Lung (tissue), 12 donors: ENCODE measurements around the gene CDYL. TPM values are rescaled to one million over a fixed set of nuclear protein-coding genes. Genes with fewer than 3 reads are reported as not detected.

Experiments
- ATAC-seq: fragments of 200-7000 bp; cut with Tn5 transposase; one replicate; pipeline ENCODE4 v1.9.1; 2020; ENCODE audit warnings: moderate number of reproducible peaks; ENCODE audit not compliant: insufficient read depth, low FRiP score
- DNase-seq, 3 donors: peaks; one replicate each; pipeline ENCODE4 v3.0.0-alpha.2; 2013 to 2017
- H3K27ac ChIP-seq, 2 donors: one replicate each; pipeline ENCODE4 v1.5.1; 2013; ENCODE audit warnings: mild to moderate bottlenecking in 2 of 2, moderate library complexity in 2 of 2, control low read depth in 1 of 2, inconsistent platforms in 1 of 2, low read depth in 1 of 2, low read length in 1 of 2
- H3K27me3 ChIP-seq, 3 donors: one replicate each; pipeline ENCODE4 v1.5.1; 2013; ENCODE audit warnings: low read length in 2 of 3; ENCODE audit not compliant: control insufficient read depth in 3 of 3, insufficient read depth in 3 of 3
- H3K36me3 ChIP-seq, 4 donors: one replicate each; pipeline ENCODE4 v1.5.1; 2013; ENCODE audit warnings: low read length in 4 of 4, mild to moderate bottlenecking in 1 of 4, moderate library complexity in 1 of 4; ENCODE audit not compliant: control insufficient read depth in 4 of 4, insufficient read depth in 4 of 4
- H3K4me1 ChIP-seq, 5 donors: one replicate each; pipeline ENCODE4 v1.5.1; 2013; ENCODE audit warnings: low read length in 5 of 5, mild to moderate bottlenecking in 2 of 5, moderate library complexity in 1 of 5; ENCODE audit not compliant: control insufficient read depth in 5 of 5, insufficient read depth in 5 of 5
- H3K4me3 ChIP-seq: one replicate; pipeline ENCODE4 v1.5.1; 2013; ENCODE audit warnings: mild to moderate bottlenecking, control low read depth, moderate library complexity
- H3K9ac ChIP-seq, 2 donors: one replicate each; pipeline ENCODE4 v1.5.1; 2013; ENCODE audit warnings: low read length in 2 of 2, control low read depth in 1 of 2; ENCODE audit not compliant: insufficient read depth in 1 of 2
- H3K9me3 ChIP-seq, 4 donors: one replicate each; pipeline ENCODE4 v1.5.1; 2013; ENCODE audit warnings: low read length in 3 of 4, mild to moderate bottlenecking in 1 of 4, moderate library complexity in 1 of 4; ENCODE audit not compliant: control insufficient read depth in 4 of 4, insufficient read depth in 3 of 4
- CTCF ChIP-seq: IDR thresholded peaks from 2 replicates; pipeline ENCODE4 v1.5.1; 2012; ENCODE audit warnings: mild to moderate bottlenecking; ENCODE audit errors: control extremely low read depth, extremely low read depth
- WGBS, 2 donors: extraction: QIAGEN DNeasy Blood & Tissue Kit; methylation state at CpG; one replicate each; pipeline ENCODE4 v1.1.7; 2013; 5-methylcytosine and 5-hydroxymethylcytosine counted together
- polyA plus RNA-seq, 2 donors: library from polyadenylated mRNA; stranded (reverse); fragments of 200-250 nt; gene quantifications; one replicate each; pipeline ENCODE4 v1.2.1, GENCODE V29; 2013
- total RNA-seq, 2 donors: library from RNA; depleted of rRNA in 1 of 2; stranded (reverse); fragments of >200 nt in 1 of 2; gene quantifications; one replicate each; pipeline ENCODE4 v1.2.1, GENCODE V29; 2014 to 2021
- donor health status: control.
- donor health status: control.
- donor health status: Bipolar disorder and iron deficiency.
- donor health status: healthy.
- donor health status: DM: yes; HTN: yes; CAD: no.

The CDYL gene
- total and polyA plus RNA-seq, 4 donors: 5.8 to 51.6 (median 20.9) TPM

GRCh38 chr6:4731996-4732395, 44.2 kb upstream of the CDYL start:
- Histone ChIP-seq H3K9me3 (no peaks in the 10 kb centered on the region), H3K27me3 (no peaks in the 10 kb centered on the region), H3K36me3 (no peaks in the 10 kb centered on the region), H3K4me1 (peaks cover 0 to 3% (median 0%) of the 10 kb centered on the region in 5 donors), H3K9ac (no peak overlapping the region), H3K4me3 (no peak overlapping the region), H3K27ac (no peak overlapping the region)
- ATAC-seq (no peak), DNase-seq (no peak)
- TF ChIP-seq CTCF: no peak
- 93 to 95% methylated on average over 3 of the region's 3 CpGs for WGBS, 2 donors

GRCh38 chr6:4732691-4733315, 43.4 kb upstream of the CDYL start:
- no peak overlapping the region for H3K9ac ChIP-seq

GRCh38 chr6:4736371-4736873, 39.8 kb upstream of the CDYL start:
- no peak for TF ChIP-seq CTCF
- WGBS, 2 donors: 72 to 83% methylated on average over 1 of the region's 1 CpG
- no peak overlapping the region for H3K27ac ChIP-seq
- peaks cover 0 to 3% (median 0%) of the 10 kb centered on the region in 5 donors for H3K4me1 ChIP-seq
- DNase-seq (peak in 1 of 3 donors; percentile 27), ATAC-seq (no peak)
- H3K36me3 ChIP-seq: no peaks in the 10 kb centered on the region
- no peaks in the 10 kb centered on the region for H3K27me3 ChIP-seq
- H3K9me3 ChIP-seq: no peaks in the 10 kb centered on the region
- H3K4me3 ChIP-seq: no peak overlapping the region
- no peak overlapping the region for H3K9ac ChIP-seq

More at GRCh38 chr6:4732691-4733315, 43.4 kb upstream of the CDYL start:
- no peak overlapping the region for H3K4me3 ChIP-seq
- no peaks in the 10 kb centered on the region for H3K9me3 ChIP-seq
- no peaks in the 10 kb centered on the region for H3K27me3 ChIP-seq
- TF ChIP-seq CTCF: no peak
- DNase-seq (peak; percentile 41 to 73 (median 46)), ATAC-seq (peak; percentile 62)
- H3K4me1 ChIP-seq: peaks cover 0 to 3% (median 0%) of the 10 kb centered on the region in 5 donors
- H3K36me3 ChIP-seq: no peaks in the 10 kb centered on the region
- no peak overlapping the region for H3K27ac ChIP-seq
- WGBS, 2 donors: 38 to 42% methylated on average over 10 of the region's 10 CpGs
